Stomach (tissue), 4 donors: ENCODE data around the gene NEU3.

ENCODE experiments used
- CTCF ChIP-seq, 7 experiments: fragments of 450-650 bp in 4 of 7; fragments of 200-600 bp in 3 of 7; sonication (generic) in 3 of 7; IDR thresholded peaks; one replicate each; pipeline ENCODE4 v1.5.1; 2016 to 2019; ENCODE audit warnings: antibody characterized with exemption in 7 of 7, control low read depth in 2 of 7, mild to moderate bottlenecking in 1 of 7
- POLR2A ChIP-seq, 4 donors: fragments of 450-650 bp; IDR thresholded peaks; one replicate each; pipeline ENCODE4 v1.6.1; 2016; ENCODE audit warnings: antibody characterized with exemption in 4 of 4, control low read depth in 2 of 4, mild to moderate bottlenecking in 1 of 4, moderate library complexity in 1 of 4
- POLR2AphosphoS5 ChIP-seq, 3 donors: sonication (generic); formaldehyde crosslinking; IDR thresholded peaks; one replicate each; pipeline ENCODE4 v1.6.1; 2016; ENCODE audit warnings: antibody characterized with exemption in 3 of 3

GRCh38 chr11:75041263-75041662, 52.5 kb downstream of the NEU3 start:
- no peak for TF ChIP-seq CTCF (IDR thresholded peaks at IDR 0.05)
- TF ChIP-seq POLR2A (IDR thresholded peaks at IDR 0.05): no peak
- no peak for TF ChIP-seq POLR2AphosphoS5 (IDR thresholded peaks at IDR 0.05)
